NCI-H82 treated with DMSO at 0.1 percent for 48 hours (cell line): ENCODE measurements around the gene SOX2.

Experiments
- DNase-seq: peaks from one replicate; lab custom pipeline; 2025; ENCODE audit not compliant: unreplicated experiment; lab: John Stamatoyannopoulos, UW

The SOX2 gene

DNA sequence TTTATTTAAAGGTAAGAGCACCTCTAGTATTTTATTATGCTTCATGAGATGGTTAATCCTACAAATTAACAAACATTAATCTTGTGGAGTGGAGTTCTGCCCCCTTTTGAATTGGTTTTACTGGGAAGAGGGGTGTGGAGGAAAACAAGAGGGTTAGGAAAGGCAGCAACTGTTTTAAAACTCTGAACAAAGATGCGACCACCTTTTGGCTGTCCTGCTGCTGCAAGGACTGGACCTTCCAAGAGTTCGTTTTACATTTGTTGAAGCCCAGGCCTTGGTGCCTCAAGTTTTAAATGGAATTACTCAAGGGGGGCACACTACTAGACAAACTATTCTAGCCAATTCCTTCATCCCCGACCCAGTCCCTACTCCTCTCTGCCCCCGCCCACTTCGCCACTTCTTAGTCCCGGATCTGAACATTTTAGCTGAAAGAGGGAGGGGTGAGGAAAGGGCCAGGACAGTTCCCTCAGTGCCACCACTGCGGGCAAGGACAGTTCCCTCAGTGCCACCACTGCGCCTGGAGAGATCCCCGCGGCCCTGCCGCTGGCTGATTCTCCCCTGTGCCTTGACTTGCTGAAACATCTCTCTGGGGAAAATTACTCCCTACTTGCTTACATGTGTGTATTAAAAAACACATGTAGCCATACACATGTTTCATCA is 11.2 kb downstream of the SOX2 start:
- DNase-seq: no peak

DNA sequence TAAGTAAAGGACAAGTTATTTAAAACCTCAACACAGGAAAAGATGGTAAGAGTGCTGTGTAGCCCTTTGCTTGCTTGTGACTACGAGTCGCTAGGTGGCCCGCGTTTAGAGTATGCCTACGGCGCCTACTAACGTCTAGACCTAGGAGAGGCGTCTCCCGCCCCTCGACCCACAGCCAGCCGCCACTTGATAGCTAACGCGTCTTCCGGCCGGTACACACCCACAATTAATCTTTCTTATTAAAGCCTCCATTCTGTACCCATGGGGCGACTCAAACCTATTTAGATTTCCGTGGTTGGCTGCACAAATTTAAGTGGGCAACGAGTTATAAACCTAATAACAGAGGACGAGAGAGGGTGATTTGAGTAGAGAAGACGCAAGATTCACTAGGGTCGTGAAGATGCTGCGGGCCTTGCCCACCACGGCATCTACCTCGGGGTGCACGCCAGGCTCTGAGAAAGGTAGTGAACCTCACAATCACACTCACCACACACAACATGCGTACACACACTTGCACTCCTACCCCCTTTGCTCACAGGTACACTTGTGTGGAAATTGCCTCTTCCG is 12.0 kb downstream of the SOX2 start:
- DNase-seq: no peak

DNA sequence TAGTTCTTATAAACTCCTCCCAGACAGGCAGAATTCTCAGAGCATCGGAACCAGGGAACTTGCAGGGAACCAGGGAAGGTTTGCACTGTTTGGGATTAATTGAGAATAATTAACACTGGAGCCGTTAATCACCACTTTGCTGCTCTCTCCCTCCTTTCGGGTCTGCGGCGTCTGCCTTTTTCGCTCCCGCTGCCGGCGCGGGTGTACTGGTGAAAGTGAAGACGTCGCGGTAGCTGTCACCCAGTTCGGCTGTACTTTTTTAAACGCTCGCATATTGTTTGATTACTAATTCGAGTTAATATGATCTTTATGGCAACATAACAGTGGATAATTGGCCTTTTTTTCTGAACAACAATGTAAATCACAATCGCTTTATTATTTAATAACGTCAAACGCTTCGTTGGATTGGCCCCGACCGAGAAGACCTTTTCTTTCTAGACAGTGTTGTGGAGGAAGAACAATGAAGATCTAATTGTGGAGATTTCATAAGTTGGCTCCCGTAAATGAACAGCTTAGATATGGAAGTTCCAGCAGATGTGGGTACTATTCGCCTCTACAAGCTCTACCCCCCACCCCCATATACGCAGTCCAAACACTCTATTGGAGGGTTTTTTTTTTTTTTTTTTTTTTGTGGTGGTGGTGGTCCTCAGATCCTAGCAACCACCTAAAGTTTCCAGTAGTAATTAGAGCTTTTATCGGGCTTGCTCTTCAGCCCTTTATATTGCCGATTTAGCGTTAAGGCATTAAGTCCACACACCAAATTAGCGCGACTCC is 12.7 kb downstream of the SOX2 start:
- no peak for DNase-seq

DNA sequence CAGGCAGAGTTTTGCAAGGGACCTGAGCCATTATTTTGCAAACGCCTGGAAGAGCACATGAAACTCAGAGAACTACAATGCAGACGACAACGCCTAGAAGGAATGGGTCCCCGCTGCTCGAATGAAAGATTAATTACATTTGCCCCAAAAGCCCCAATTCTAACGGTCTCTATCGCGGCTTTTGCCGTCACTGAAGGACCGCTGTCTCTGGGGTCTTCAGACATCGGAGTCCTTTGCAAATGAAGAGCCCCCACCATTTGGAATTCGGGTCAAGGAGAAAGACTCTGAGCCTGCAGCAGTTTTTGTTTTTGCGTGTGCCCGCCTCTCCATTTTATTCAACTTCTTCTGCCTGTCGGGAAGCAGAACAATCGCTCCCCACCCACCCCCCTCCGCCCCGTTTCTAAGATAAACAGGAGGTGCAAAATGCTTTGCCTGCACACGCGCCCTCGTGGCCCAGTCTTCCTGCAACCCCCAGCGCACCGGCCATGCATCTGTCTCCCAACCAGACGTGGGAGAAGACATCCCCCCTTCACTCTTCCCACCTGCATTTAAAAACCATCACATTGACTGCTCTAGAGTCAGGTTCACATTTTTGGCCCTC is 13.5 kb downstream of the SOX2 start:
- DNase-seq: no peak

DNA sequence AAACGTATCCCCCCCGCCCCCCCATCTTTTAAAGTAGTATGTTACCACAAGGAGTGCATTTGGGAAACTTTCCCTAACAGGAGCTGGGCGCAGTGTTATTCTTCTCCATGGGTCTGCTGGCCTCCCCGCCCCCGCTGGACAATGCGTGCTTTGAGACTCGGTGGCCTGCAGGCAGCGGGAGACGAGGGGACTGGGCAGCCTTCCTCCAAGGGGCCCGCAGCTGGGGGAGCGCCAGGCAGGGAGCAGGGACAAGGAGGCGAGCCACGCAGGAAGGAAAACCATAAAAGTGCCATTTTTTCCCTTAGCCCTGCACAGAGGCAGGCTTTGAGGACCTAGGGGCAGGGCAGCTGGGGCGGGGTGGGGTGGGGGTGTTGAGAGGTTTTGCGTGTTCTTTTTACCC is 14.1 kb downstream of the SOX2 start:
- no peak for DNase-seq

DNA sequence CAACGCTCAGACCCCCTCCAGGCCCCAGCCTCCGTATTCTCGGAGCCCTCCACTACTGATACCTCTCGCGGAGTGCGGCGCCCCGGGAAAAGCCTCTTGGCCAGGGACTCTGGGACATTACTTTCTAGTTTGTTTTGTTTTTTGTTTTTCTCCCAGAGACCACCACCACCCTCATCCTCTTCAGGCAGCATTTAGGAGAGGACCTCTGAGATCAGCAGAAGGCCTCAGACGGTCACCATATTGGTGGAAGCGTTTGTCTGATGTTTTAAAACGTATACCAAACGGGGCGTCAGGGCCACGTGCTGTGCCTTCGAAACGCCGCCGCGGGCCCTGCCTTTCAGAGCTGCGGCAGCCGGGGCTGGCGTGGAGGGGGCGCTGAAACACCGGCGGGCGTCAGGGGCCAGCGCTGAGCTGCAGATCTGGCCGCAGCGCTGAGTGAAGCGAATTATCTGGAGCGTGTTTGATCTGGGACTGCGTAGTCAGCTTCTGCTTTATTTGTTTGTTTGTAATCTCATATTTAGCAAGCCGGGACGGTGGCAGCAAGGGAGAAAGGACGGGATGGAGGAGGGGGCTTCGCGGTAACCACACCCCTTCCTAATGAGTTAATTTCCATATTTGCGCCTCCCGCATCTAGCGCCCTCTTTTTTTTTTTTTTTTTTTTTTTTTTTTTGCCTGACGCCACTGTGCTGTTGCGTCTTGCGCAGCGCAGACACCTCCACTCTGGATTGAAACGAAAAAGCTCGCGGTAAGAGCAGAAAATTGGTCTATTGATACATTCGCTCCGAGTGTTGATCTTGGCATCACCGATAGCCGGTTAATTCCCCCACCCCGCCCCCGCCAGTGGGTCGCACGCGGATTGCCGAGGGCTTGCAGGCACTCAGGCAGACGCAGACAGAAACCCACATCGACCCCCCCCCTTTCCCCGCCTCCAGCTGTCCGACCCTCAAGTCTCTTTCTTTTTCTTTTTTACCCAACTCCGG is 14.9 kb downstream of the SOX2 start:
- DNase-seq: no peak

DNA sequence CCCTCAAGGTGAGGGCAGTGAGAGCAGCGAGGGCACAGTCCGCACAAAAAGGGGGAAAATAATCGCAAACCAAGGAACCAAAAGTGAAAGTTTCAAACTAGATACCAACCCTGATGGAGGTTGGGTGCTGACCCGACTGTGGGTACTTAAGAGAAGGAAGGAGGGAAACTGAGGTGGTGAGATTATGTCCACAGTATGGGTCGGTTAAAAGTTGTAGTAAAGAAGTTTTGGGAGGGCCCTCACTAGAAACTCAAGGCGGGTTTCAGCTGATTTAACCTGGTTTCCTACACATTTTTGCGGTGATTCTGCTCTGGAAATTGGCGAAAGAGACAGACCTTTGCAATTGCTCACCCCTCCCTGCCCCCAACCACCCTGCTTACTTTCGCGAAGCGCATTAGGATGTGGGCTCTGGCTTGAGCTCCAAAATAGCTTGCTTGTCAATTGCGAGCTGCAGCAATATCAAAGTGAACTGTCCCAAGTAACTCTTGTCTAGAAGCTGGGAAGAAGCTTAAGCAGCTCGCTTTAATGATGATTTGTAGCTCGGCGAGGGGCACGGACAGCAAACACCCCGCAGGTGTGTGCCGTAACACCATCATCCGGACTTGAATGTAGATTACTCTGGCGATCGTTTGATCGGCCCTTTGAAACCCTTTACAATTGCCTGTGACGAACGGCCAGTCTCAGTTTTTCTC is 15.8 kb downstream of the SOX2 start:
- no peak for DNase-seq

DNA sequence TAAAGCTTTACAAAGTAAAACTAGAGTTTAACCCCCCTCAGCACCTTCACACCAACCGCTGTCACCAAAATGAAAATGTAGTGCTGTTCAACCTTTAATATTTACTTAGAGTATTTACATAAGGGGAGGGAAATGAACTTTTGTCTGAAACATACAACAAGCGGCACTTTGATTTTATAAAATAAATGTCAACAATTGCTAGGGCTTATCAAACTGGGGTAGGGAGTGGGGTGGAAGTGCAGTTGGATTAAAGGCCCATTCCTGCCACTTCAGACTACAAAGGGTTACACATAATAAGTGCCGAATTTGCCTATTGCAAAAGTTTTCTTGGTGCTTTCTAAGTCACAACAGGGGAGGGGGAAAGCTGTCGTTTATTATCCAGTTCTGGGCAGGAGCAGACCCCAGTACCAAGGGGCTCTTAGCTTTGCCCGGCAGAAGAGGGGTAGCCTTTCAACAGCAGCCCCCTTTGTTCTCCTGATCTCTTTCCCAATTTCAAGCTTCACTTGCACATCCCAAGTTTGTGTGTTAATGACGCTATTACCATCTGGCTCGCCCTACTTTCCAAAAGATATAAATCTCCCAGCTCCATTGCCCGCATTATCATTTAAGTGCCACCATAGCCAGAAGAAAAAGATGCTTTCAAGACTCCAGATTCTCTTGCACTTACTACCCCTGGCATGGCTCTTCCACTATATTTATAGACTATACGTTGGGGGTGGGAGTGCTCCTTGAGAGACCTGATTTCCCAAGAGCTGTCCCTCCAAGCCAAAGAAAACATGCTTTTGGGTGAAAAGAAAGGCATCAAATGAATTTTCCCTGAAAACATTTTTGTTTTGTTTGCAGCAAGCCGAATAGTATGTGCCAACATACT is 17.0 kb downstream of the SOX2 start:
- no peak for DNase-seq

DNA sequence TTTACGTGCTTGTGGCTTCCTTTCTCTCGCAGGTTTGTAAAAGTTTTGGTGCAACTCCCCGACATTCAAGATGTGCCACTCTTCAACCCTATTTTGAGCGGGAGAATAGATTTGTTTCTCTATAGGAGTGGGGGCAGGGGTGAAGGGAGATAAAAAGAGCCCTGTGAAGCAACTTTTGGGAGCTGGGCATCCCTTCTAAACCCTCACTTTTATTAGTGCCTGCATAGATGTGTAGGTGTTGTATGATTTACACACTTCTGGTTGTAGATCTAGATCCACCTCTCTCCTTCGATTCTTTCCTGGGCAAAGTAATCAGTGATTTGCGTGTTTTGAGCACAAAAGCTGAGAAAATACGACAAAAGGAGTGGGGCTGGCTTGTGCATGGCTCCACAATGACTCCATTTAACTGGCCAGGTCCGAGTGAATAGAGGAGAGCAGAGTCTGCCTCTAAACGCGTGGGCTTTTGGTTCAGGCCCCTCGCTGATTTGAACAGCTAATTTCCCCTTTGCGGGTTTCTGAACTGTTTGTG is 17.7 kb downstream of the SOX2 start:
- no peak for DNase-seq

DNA sequence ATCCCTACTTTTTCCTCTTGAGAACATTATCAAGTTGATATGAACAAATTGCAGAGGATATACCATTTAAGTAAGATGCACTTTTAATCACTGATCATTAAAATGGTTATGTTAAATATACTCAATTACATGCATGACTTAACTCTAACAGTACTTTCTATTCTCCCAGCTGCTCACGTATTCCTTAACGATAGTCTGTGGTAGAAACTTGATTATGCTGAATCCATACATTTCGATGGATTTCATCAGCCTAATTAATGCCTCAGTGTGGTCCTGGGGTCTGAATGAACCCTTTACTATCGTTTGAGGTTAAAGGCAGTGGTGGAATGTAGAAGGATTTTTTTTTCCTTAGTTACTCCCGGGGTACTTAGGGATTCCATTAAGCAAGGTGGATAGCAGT is 18.6 kb downstream of the SOX2 start:
- no peak for DNase-seq

DNA sequence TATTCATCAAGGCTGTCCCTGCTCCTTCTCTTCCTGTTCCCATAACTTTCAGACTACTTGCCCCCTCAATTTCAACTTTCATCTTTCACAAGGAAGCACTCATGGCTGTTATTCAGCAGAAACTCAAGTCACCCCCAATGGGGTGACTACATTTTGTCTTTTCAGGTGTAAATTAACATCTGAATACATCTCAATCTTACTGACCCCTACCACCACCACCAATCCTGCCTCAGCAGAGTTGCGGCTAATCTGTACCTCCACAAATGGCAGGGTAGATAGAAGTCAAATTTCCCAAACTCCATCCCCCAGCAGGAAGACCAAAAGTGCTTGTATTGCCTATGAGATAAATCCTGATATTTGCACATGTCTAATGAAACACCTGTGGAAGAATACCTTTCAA is 19.2 kb downstream of the SOX2 start:
- no peak for DNase-seq

DNA sequence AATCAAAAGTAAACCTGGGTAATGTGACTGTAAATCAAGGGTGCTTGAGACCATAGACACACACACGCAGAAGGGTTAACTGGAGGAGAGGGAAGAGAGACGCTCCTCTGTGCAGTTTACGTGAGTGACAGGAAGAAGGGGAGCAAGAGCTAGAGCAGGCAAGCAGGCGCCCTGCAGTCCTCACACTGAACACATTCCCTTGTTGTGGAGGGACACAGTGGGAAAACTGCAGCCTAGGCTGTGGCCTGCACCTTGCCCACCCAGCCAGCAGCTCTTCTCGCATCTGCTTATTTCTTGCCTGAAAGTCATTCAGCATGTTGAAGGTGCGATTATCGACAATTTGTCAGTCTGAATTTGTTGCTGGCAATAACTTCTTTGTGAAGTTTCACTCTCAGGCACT is 24.2 kb downstream of the SOX2 start:
- no peak for DNase-seq

DNA sequence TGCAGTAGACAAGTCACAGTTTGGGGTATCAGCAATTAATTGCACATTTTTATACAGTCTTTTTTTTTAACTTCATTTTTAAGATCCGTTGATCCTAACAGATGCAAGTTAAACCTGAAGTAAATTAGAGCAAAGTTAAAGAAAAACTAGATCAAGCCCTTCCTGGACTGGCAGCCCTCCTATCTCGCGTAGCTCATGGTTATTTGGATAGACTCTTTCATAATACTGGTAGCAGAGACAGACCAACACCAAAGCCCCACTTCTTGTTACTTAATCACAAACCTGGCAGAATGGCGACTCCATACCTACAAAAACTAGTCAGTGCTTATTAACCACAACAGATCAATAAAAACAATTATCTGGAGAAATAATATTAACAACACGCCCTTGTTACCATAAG is 26.8 kb downstream of the SOX2 start:
- no peak for DNase-seq

DNA sequence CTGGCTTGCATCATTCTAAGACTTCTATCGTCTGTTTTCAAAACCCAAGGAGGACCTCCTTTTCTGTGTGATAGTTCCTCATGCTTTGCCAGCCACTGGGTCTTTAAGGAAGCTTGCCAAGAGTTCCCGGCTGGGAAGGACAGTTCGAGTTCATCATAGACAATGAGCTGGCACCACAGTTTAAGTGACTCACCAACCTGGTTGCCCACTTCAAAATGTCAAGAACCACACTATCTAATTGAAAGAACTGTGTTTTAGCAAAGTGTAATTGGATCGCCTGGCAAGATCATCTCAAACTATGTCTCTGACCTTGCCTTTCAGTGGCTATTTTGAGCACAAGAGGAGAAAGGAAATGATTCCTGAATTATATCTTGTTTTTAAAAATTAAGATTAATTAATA is 27.9 kb downstream of the SOX2 start:
- DNase-seq: no peak

DNA sequence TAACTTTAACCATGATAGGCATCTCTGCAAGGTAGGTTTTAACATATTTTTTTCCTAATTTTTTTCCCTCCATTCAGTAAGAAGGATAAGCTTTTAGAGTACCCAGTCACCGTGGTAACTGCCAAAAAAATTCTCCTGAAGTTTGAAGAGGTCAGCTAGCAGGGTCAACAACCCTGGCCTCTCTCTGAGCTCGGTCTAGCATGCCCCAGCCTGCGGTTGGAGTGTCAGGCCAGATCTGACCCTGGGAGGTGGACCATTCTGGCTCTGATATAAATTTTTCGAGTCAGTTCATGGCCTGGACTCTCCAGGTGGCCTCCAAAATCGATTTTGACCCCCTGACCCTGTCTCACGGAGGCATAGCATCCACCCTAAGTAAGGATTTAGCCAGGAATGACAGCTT is 29.7 kb downstream of the SOX2 start:
- no peak for DNase-seq

DNA sequence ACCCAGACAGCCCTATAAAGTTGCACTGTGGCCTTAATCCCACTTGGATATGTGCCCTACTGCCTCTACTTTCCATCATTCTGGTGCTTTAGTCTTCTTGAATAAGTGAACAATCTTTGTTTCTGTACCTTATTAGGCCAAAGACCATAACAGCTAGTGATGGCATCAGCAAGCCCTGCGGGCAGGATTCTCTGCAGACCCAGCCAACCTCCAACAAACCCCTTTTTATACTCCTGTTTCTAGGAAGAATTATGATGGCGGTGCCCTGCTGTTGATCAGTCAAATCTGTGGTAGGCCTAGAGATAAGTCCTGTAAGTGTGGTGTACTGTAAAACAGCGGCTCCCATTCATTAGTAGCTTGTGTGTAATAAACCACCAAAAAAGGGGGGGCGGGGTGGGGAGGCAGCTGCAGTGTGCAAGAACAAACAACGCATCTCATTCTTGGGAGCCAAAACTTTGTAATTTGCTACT is 40.5 kb downstream of the SOX2 start:
- DNase-seq: no peak

DNA sequence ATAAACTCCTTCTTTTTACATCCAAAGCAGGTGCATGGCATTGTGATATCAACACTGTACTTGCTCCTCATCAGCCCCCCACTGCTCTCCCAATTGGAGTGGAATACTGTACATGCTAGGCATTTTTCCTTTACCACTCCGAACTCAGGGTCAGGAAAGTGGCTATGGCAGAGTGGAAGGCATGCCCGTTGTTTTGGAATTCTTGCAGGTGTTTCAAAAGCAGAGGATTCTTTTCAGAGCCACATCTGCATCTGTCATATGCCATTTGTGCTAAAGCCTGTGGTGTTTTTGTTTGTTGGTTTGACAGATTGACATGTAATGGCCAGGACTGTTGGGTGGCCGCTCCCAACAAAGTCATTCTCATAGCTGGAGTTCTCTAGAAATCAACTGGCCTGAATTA is 41.7 kb downstream of the SOX2 start:
- no peak for DNase-seq

DNA sequence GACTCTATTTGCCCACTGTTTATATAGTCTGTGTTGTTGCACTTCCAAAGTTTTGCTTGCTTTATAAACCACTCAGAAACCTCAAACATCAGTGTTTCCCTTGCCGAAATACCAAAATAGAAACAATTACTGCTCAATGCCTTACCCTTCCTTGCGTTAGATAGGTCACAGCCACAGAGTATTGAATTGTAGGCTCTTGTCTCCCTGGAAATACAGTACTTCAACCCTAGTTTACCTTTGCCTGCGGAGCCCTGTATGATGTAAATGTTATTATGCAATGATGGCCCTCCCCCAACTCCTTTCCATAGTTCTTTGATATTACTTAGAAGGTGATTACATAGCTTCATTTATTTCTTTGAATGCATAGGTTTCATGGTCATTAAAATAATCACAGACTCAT is 44.2 kb downstream of the SOX2 start:
- no peak for DNase-seq

DNA sequence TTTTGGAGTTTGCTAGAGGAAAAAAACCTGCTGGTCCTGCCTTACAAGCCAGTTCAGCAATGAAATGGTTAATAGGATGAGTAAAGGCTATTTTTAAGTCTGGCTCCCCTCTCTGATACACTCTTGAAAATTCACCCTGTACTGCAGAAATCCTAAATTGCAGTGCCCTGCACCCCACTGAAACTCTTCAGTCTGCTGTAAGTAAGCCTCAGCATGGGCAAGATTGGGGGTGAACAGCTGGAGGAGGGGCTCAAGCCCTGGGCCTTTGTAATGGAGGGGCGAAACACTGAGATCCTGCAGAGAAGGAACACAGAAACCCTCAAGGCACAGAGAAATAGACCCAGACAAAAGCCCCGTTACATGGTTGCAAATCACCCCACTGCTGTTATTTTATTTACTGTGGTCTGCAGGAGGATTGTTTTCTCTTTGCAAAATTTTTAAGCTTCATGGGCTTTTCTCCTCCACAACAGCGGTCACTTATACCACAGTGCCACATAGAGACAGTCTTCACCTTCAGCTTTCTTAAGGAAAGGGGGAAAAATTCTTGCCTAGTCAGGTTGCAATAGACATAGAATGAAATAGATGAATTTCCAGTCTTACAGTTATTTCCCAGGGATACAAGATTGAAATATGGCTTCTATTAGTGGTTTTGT is 45.0 kb downstream of the SOX2 start:
- no peak for DNase-seq
